ENCODE measurements around the gene IGSF5.

GRCh38 chr21:39799178-39799577 lies 54.2 kb downstream of the IGSF5 start:
- TF ChIP-seq CTCF (conservative IDR thresholded peaks at IDR 0.05) (no peak), EZH2 (IDR thresholded peaks at IDR 0.05; ENCODE audit: low read depth) (no peak)
